Esophagus squamous epithelium (tissue), 5 donors: ENCODE results near the gene ALDH18A1. TPM values are rescaled to one million over a fixed set of nuclear protein-coding genes. Genes with fewer than 3 reads are reported as not detected.

Experiments used
- DNase-seq: peaks from one replicate; lab custom pipeline; 2025; lab: John Stamatoyannopoulos, UW
- H3K27ac ChIP-seq, 4 donors: fragments of 200-600 bp; sonication (generic); one replicate each; pipeline ENCODE4 v1.5.1; 2016 to 2019; ENCODE audit warnings: mild to moderate bottlenecking in 1 of 4
- H3K27me3 ChIP-seq, 4 donors: fragments of 200-600 bp; sonication (generic); 1 replicate in 3 of 4; 2 replicates in 1 of 4; pipeline versions ENCODE4 v1.5.1 to v1.6.0; 2017 to 2021; ENCODE audit warnings: antibody characterized with exemption in 1 of 4
- H3K36me3 ChIP-seq, 3 donors: fragments of 200-600 bp; sonication (generic); one replicate each; pipeline ENCODE4 v1.5.1; 2016 to 2019
- H3K4me1 ChIP-seq, 3 donors: fragments of 200-600 bp; sonication (generic); one replicate each; pipeline ENCODE4 v1.5.1; 2017 to 2019
- H3K4me3 ChIP-seq, 4 donors: fragments of 200-600 bp; sonication (generic); 1 replicate in 3 of 4; 2 replicates in 1 of 4; pipeline ENCODE4 v1.5.1; 2016 to 2019; ENCODE audit warnings: mild to moderate bottlenecking in 2 of 4, moderate library complexity in 1 of 4
- H3K9me3 ChIP-seq, 3 donors: fragments of 200-600 bp; sonication (generic); one replicate each; pipeline ENCODE4 v1.5.1; 2016 to 2019
- CTCF ChIP-seq, 6 experiments: fragments of 450-650 bp in 4 of 6; fragments of 200-600 bp in 2 of 6; sonication (generic) in 2 of 6; IDR thresholded peaks; one replicate each; pipeline ENCODE4 v1.5.1; 2016 to 2019; ENCODE audit warnings: antibody characterized with exemption in 6 of 6, mild to moderate bottlenecking in 4 of 6, moderate library complexity in 4 of 6
- POLR2A ChIP-seq, 4 donors: fragments of 450-650 bp; IDR thresholded peaks; one replicate each; pipeline ENCODE4 v1.6.1; 2017; ENCODE audit warnings: antibody characterized with exemption in 4 of 4, mild to moderate bottlenecking in 4 of 4, moderate library complexity in 3 of 4
- WGBS, 2 donors: methylation state at CpG; one replicate each; pipeline ENCODE4 v1.1.5; 2018; 5-methylcytosine and 5-hydroxymethylcytosine counted together
- intact Hi-C: fragments of 100-400 bp; cut with DNase I; formaldehyde crosslinking; loops from one replicate; pipeline ENCODE4 v1.15.0; 2022
- total RNA-seq, 4 donors: library from RNA; depleted of rRNA; stranded (reverse); fragments of >200 nt; gene quantifications; one replicate each; pipeline ENCODE4 v1.1.0, GENCODE V29; 2016
- donor health status: DM: yes; HTN: yes; CAD: no.

ALDH18A1 gene
- total RNA-seq, 4 donors from 2014 or later: 34.5 to 78.3 (median 47.4) TPM

- peak; percentile 93 for DNase-seq
- intact Hi-C loops: loop anchor here (2.0 kb wide), 1 partner anchor 149 kb away; no protein-coding TSS in a partner anchor
- H3K27me3 ChIP-seq: no peaks in the 10 kb centered on the region
- no peaks in the 10 kb centered on the region for H3K9me3 ChIP-seq
- H3K27ac ChIP-seq: peak within 1 kb of the TSS; percentile 85 to 90 (median 88)
- WGBS, 2 donors: 0% methylated on average over 8 to 21 of the region's 53 CpGs
- H3K4me1 ChIP-seq: peaks cover 0 to 42% (median 18%) of the 10 kb centered on the region in 3 donors
- H3K36me3 ChIP-seq: peaks cover 0 to 35% (median 0%) of the 10 kb centered on the region in 3 donors
- peak within 1 kb of the TSS; percentile 71 to 85 (median 82) for H3K4me3 ChIP-seq
- peak in 2 of 4 donors; percentile 79 for TF ChIP-seq POLR2A (IDR thresholded peaks at IDR 0.05)
- peak; percentile 98 to 100 (median 100) for TF ChIP-seq CTCF (IDR thresholded peaks at IDR 0.05)
Measured at GRCh38 chr10:95693668-95694534, 37.4 kb upstream of the ALDH18A1 start, which contains the start of gene TCTN3. Gene TCTN3, minus strand, starts transcription at chr10:95693927. Its CDS starts 28 bp downstream, at chr10:95693899.

GRCh38 chr10:95693071-95693667 is 36.7 kb upstream of the ALDH18A1 start:
- TF ChIP-seq CTCF (IDR thresholded peaks at IDR 0.05) (no peak), POLR2A (IDR thresholded peaks at IDR 0.05) (no peak)
- no peaks in the 10 kb centered on the region for H3K27me3 ChIP-seq
- H3K4me3 ChIP-seq: peak overlapping the region; percentile 71 to 85 (median 82)
- DNase-seq: peak; percentile 31
- peaks cover 0 to 41% (median 0%) of the 10 kb centered on the region in 3 donors for H3K36me3 ChIP-seq
- intact Hi-C loops: loop anchor here (2.0 kb wide), 1 partner anchor 150 kb away; no protein-coding TSS in a partner anchor
- H3K27ac ChIP-seq: peak overlapping the region; percentile 85 to 90 (median 88)
- H3K9me3 ChIP-seq: no peaks in the 10 kb centered on the region
- H3K4me1 ChIP-seq: peaks cover 0 to 49% (median 18%) of the 10 kb centered on the region in 3 donors
- 9 to 11% methylated on average over 11 to 14 of the region's 15 CpGs for WGBS, 2 donors

GRCh38 chr10:95691281-95691680 is 34.8 kb upstream of the ALDH18A1 start:
- intact Hi-C loops: no loop called here
- peaks cover 0 to 60% (median 12%) of the 10 kb centered on the region in 3 donors for H3K36me3 ChIP-seq
- 96 to 100% methylated on average over 2 of the region's 2 CpGs for WGBS, 2 donors

GRCh38 chr10:95688648-95689047 is 32.1 kb upstream of the ALDH18A1 start:
- 30 to 42% methylated on average over 2 of the region's 2 CpGs for WGBS, 2 donors
- no peaks in the 10 kb centered on the region for H3K9me3 ChIP-seq
- H3K27me3 ChIP-seq: no peaks in the 10 kb centered on the region
- intact Hi-C loops: no loop called here
- no peak overlapping the region for H3K27ac ChIP-seq
- no peak for DNase-seq
- H3K4me3 ChIP-seq: no peak overlapping the region
- TF ChIP-seq CTCF (IDR thresholded peaks at IDR 0.05) (peak in 1 of 6 experiments; percentile 6), POLR2A (IDR thresholded peaks at IDR 0.05) (no peak)
- H3K4me1 ChIP-seq: peaks cover 0 to 53% (median 18%) of the 10 kb centered on the region in 3 donors
- peaks cover 0 to 86% (median 20%) of the 10 kb centered on the region in 3 donors for H3K36me3 ChIP-seq

More at GRCh38 chr10:95691281-95691680, 34.8 kb upstream of the ALDH18A1 start:
- Histone ChIP-seq H3K4me1 (peaks cover 0 to 49% (median 18%) of the 10 kb centered on the region in 3 donors), H3K9me3 (no peaks in the 10 kb centered on the region), H3K4me3 (no peak overlapping the region), H3K27me3 (no peaks in the 10 kb centered on the region), H3K27ac (no peak overlapping the region)
- TF ChIP-seq POLR2A (IDR thresholded peaks at IDR 0.05): no peak
- no peak for TF ChIP-seq CTCF (IDR thresholded peaks at IDR 0.05)
- DNase-seq: no peak
